ENCODE results near the gene LSAMP. TPM values are rescaled to one million over a fixed set of nuclear protein-coding genes. Genes with fewer than 3 reads are reported as not detected.

Gene LSAMP
- total and polyA plus RNA-seq, 2 of the 13 experiments (the other 11 are each of a cell fraction or from before 2014, with no cell fraction given) = not detected

- BruUV-seq (replicated peaks) = no TSS peak
- intact Hi-C loops (cut with micrococcal nuclease; ENCODE audit: unreplicated experiment) (no loop called here), in situ Hi-C loops (cut with HindIII; ENCODE audit: extremely low pct_ligation_motif_present, low pct_unique_long_range_greater_than_20kb) (no loop called here)
- H3K4me1 ChIP-seq (ENCODE audit: insufficient read depth, low read length) = no peaks in the 10 kb centered on the region
- no peaks in the 10 kb centered on the region for H3K79me2 ChIP-seq (ENCODE audit: insufficient read depth, low read length)
- CTCF ChIA-PET (ENCODE audit: low intra/inter-chr PET ratio, low total read pairs) = no interaction called here
- no peaks in the 10 kb centered on the region for H4K20me1 ChIP-seq (ENCODE audit: insufficient read depth, low read length)
- no peak overlapping the region for H2AFZ ChIP-seq (ENCODE audit: low read length)
- TF ChIP-seq SAP130 (CRISPR knock-in tag; IDR thresholded peaks at IDR 0.05; ENCODE audit: low read depth) (no peak), FOXK2 (IDR thresholded peaks at IDR 0.05) (no peak), ZNF546 (CRISPR knock-in tag; conservative IDR thresholded peaks at IDR 0.05) (no peak), NFE2L1 (CRISPR knock-in tag; IDR thresholded peaks at IDR 0.05; ENCODE audit: borderline replicate concordance) (no peak)
- no peak for ATAC-seq
- H3K27me3 ChIP-seq (ENCODE audit: control insufficient read depth in 1 of 2, insufficient read depth in 2 of 2, low read length in 2 of 2) = no peaks in the 10 kb centered on the region
- no CpG with 5 or more reads among the region's 3 CpGs for WGBS (ENCODE audit: low lambda C conversion rate)
- POLR2A ChIA-PET = no interaction called here
- no peak for FAIRE-seq
- H3K36me3 ChIP-seq (replicated peaks in 1 of 2; ENCODE audit: control insufficient read depth in 1 of 2, insufficient read depth in 2 of 2, low read length in 2 of 2) = no peaks in the 10 kb centered on the region
- no peak overlapping the region for H3K9ac ChIP-seq (ENCODE audit: insufficient read depth, low read depth, low read length)
- H3K4me3 ChIP-seq (replicated peaks in 1 of 3; ENCODE audit: insufficient read depth in 1 of 3, low read depth in 2 of 3, low read length in 3 of 3) = no peak overlapping the region
- H3K4me2 ChIP-seq (ENCODE audit: low read depth, low read length) = no peak overlapping the region
- DNase-seq (ENCODE audit: low spot score) = no peak
- H3K27ac ChIP-seq (ENCODE audit: extremely low read length, insufficient read depth, low read length) = no peak overlapping the region
- H3K9me3 ChIP-seq (ENCODE audit: low read length) = no peaks in the 10 kb centered on the region
Observed at GRCh38 chr3:116393199-116393598, 52.1 kb downstream of the LSAMP start.

DNA sequence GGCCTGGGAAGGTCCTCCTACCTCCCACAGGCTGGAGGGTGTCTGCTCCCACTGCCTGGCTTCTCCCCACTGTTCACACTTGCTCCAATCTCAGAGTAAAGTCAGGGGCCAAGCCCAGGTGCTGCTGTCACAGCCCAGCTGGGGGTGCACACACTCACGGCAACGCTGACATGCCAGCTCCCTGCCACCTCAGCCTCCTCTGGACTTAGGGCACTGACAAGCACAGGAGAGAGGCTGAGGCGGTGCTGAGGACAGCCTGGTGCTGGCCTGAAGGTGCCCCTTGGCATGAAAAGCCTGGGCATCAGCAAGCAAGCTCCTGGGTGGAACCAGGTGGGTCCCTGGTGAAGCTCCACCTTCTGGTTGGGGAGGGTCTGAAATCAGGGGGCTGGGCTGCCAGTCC is 53.0 kb downstream of the LSAMP start:
- FAIRE-seq = no peak
- POLR2A ChIA-PET = no interaction called here
- 10% methylated on average over 2 of the region's 3 CpGs for WGBS (ENCODE audit: low lambda C conversion rate)
- TF ChIP-seq SAFB2 (CRISPR knock-in tag; IDR thresholded peaks at IDR 0.05; ENCODE audit: borderline replicate concordance, low read depth) (no peak), POLR2A (IDR thresholded peaks at IDR 0.05; ENCODE audit: insufficient read depth in 1 of 2, low read depth in 2 of 2, low read length in 2 of 2) (no peak), SIX1 (CRISPR knock-in tag; IDR thresholded peaks at IDR 0.05; ENCODE audit: borderline replicate concordance) (no peak), RARG (CRISPR knock-in tag; IDR thresholded peaks at IDR 0.05; ENCODE audit: low read depth) (no peak), ARID5B (CRISPR knock-in tag; IDR thresholded peaks at IDR 0.05) (no peak), SATB2 (CRISPR knock-in tag; IDR thresholded peaks at IDR 0.05) (no peak), DMAP1 (CRISPR knock-in tag; IDR thresholded peaks at IDR 0.05) (no peak), XBP1 (CRISPR knock-in tag; IDR thresholded peaks at IDR 0.05) (no peak), ZSCAN31 (CRISPR knock-in tag; IDR thresholded peaks at IDR 0.05; ENCODE audit: low read depth) (no peak), ZNF558 (CRISPR knock-in tag; IDR thresholded peaks at IDR 0.05; ENCODE audit: borderline replicate concordance) (no peak), SMAD9 (CRISPR knock-in tag; IDR thresholded peaks at IDR 0.05) (no peak), RBAK (CRISPR knock-in tag; IDR thresholded peaks at IDR 0.05) (no peak), ZNF431 (CRISPR knock-in tag; IDR thresholded peaks at IDR 0.05; ENCODE audit: borderline replicate concordance, low read depth) (no peak), ZNF598 (CRISPR knock-in tag; IDR thresholded peaks at IDR 0.05; ENCODE audit: borderline replicate concordance) (no peak)

More for the DNA sequence above, 53.0 kb downstream of the LSAMP start:
- Histone ChIP-seq H3K79me2 (ENCODE audit: insufficient read depth, low read length) (no peaks in the 10 kb centered on the region), H3K4me2 (ENCODE audit: low read depth, low read length) (no peak overlapping the region), H3K9ac (ENCODE audit: insufficient read depth, low read depth, low read length) (no peak overlapping the region), H3K4me3 (replicated peaks in 1 of 3; ENCODE audit: insufficient read depth in 1 of 3, low read depth in 2 of 3, low read length in 3 of 3) (no peak overlapping the region), H4K20me1 (ENCODE audit: insufficient read depth, low read length) (no peaks in the 10 kb centered on the region), H3K4me1 (ENCODE audit: insufficient read depth, low read length) (no peaks in the 10 kb centered on the region), H3K9me3 (ENCODE audit: low read length) (no peaks in the 10 kb centered on the region), H3K27me3 (ENCODE audit: control insufficient read depth in 1 of 2, insufficient read depth in 2 of 2, low read length in 2 of 2) (no peaks in the 10 kb centered on the region), H3K36me3 (replicated peaks in 1 of 2; ENCODE audit: control insufficient read depth in 1 of 2, insufficient read depth in 2 of 2, low read length in 2 of 2) (no peaks in the 10 kb centered on the region), H3K27ac (ENCODE audit: extremely low read length, insufficient read depth, low read length) (no peak overlapping the region), H2AFZ (ENCODE audit: low read length) (no peak overlapping the region)
- in situ Hi-C loops (cut with HindIII; ENCODE audit: extremely low pct_ligation_motif_present, low pct_unique_long_range_greater_than_20kb) = no loop called here
- intact Hi-C loops (cut with micrococcal nuclease; ENCODE audit: unreplicated experiment) = no loop called here
- CTCF ChIA-PET (ENCODE audit: low intra/inter-chr PET ratio, low total read pairs) = no interaction called here
- DNase-seq (ENCODE audit: low spot score) (no peak), ATAC-seq (no peak)
- BruUV-seq (replicated peaks) = no TSS peak

Data from HepG2 (cell line).